Mucosa of rectum (tissue), 2 donors: Measurements from ENCODE around the gene POLD4.
A peak's percentile ranks its signal among the peaks of the same experiment; 100 is the strongest.

Experiments
- H3K27ac ChIP-seq, 2 donors: one replicate each; pipeline ENCODE4 v1.7.0; 2013; ENCODE audit warnings: inconsistent platforms in 2 of 2, low read depth in 2 of 2, low read length in 2 of 2
- H3K27me3 ChIP-seq, 2 donors: one replicate each; pipeline ENCODE4 v1.7.0; 2013; ENCODE audit warnings: low read length in 2 of 2; ENCODE audit not compliant: control insufficient read depth in 2 of 2, insufficient read depth in 2 of 2
- H3K36me3 ChIP-seq, 2 donors: one replicate each; pipeline ENCODE4 v1.7.0; 2013; ENCODE audit warnings: low read length in 2 of 2; ENCODE audit not compliant: control insufficient read depth in 2 of 2, insufficient read depth in 2 of 2
- H3K4me1 ChIP-seq, 2 donors: one replicate each; pipeline ENCODE4 v1.7.0; 2013; ENCODE audit warnings: low read length in 2 of 2, mild to moderate bottlenecking in 1 of 2; ENCODE audit not compliant: control insufficient read depth in 2 of 2, insufficient read depth in 2 of 2
- H3K4me3 ChIP-seq, 2 donors: one replicate each; pipeline ENCODE4 v1.7.0; 2013; ENCODE audit warnings: low read length in 2 of 2
- H3K9ac ChIP-seq, 2 donors: one replicate each; pipeline ENCODE4 v1.7.0; 2013; ENCODE audit warnings: low read length in 2 of 2, low read depth in 1 of 2, mild to moderate bottlenecking in 1 of 2
- H3K9me3 ChIP-seq, 2 donors: one replicate each; pipeline ENCODE4 v1.7.0; 2013; ENCODE audit warnings: low read length in 2 of 2; ENCODE audit not compliant: control insufficient read depth in 2 of 2
- donor health status: healthy.
- donor health status: Normal muscosa, but diverticular disease.

The POLD4 gene

DNA sequence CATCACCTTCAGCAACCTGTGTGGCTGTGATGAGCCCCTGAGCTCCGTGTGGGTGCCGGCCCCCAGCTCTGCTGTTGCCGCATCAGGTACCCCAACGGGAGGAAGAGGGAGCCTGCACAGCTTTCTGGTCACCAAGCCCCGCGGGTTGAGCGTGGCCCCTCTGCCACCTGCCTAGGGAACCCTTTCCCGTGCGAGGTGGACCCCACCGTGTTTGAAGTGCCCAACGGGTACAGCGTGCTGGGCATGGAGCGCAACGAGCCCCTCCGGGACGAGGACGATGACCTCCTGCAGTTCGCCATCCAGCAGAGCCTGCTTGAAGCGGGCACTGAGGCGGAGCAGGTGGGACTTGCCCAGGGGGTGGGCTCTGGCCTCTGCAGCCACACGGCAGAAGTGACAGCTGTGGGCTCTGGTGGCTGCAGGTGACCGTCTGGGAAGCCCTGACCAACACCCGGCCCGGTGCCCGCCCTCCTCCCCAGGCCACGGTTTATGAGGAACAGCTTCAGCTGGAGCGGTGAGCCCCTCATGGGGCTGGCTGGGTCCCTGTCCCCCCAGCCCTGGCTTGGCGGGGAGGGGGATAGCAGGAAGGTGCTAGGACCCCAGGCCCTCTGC, 51.9 kb downstream of the POLD4 start:
- Histone ChIP-seq H3K36me3 (peaks cover 18 to 20% of the 10 kb centered on the region in 2 donors), H3K4me3 (peak overlapping the region in 1 of 2 donors; percentile 54), H3K27ac (no peak overlapping the region), H3K9ac (peak overlapping the region in 1 of 2 donors; percentile 69), H3K9me3 (no peaks in the 10 kb centered on the region), H3K4me1 (peaks cover 15 to 27% of the 10 kb centered on the region in 2 donors), H3K27me3 (no peaks in the 10 kb centered on the region)
